Lower leg skin (tissue), 4 donors: ENCODE data around the gene SYNRG. TPM values are rescaled to one million over a fixed set of nuclear protein-coding genes. Genes with fewer than 3 reads are reported as not detected.

ENCODE experiments used
- DNase-seq, 2 donors: peaks; one replicate each; pipeline ENCODE4 v3.0.0-alpha.2; 2019; ENCODE audit warnings: low spot score in 2 of 2
- H3K4me3 ChIP-seq: fragments of 200-600 bp; sonication (generic); 2 replicates; pipeline ENCODE4 v1.5.1; 2017; ENCODE audit warnings: mild to moderate bottlenecking, low read depth; ENCODE audit not compliant: poor library complexity, severe bottlenecking
- CTCF ChIP-seq, 3 donors: fragments of 450-650 bp; IDR thresholded peaks; one replicate each; pipeline ENCODE4 v1.5.1; 2016; ENCODE audit warnings: antibody characterized with exemption in 3 of 3, mild to moderate bottlenecking in 3 of 3, moderate library complexity in 2 of 3
- POLR2A ChIP-seq, 2 donors: fragments of 450-650 bp; IDR thresholded peaks; one replicate each; pipeline ENCODE4 v1.6.1; 2016 to 2017; ENCODE audit warnings: antibody characterized with exemption in 2 of 2, mild to moderate bottlenecking in 1 of 2, moderate library complexity in 1 of 2
- WGBS, 2 donors: methylation state at CpG; one replicate each; pipeline ENCODE4 v1.1.5; 2018; 5-methylcytosine and 5-hydroxymethylcytosine counted together
- intact Hi-C: fragments of 100-400 bp; cut with DNase I; formaldehyde crosslinking; loops from one replicate; pipeline ENCODE4 v1.15.0; 2023; ENCODE audit warnings: low total_unique reads
- total RNA-seq, 4 donors: library from RNA; depleted of rRNA; stranded (reverse); fragments of >200 nt; gene quantifications; one replicate each; pipeline ENCODE4 v1.1.0, GENCODE V29; 2016

Gene SYNRG
- total RNA-seq, 4 donors from 2014 or later, result 23.3 to 40.7 (median 24.5) TPM

- DNase-seq, result no peak
- intact Hi-C loops, result no loop called here
- WGBS, 2 donors, result 82 to 84% methylated on average over 6 of the region's 6 CpGs
- H3K4me3 ChIP-seq, result no peak overlapping the region
- TF ChIP-seq CTCF (IDR thresholded peaks at IDR 0.05) (no peak), POLR2A (IDR thresholded peaks at IDR 0.05) (no peak)
Measured at GRCh38 chr17:37592291-37592690, 16.9 kb downstream of the SYNRG start.

- H3K4me3 ChIP-seq, result no peak overlapping the region
- TF ChIP-seq POLR2A (IDR thresholded peaks at IDR 0.05) (no peak), CTCF (IDR thresholded peaks at IDR 0.05) (no peak)
- intact Hi-C loops, result no loop called here
- 90 to 91% methylated on average over 3 of the region's 3 CpGs for whole genome bisulfite sequencing, 2 donors
- DNase-seq, result no peak
Measured at GRCh38 chr17:37585066-37585465, 24.2 kb downstream of the SYNRG start.

- intact Hi-C loops, result no loop called here
- no peak for DNase-seq
- no peak overlapping the region for H3K4me3 ChIP-seq
- 96 to 97% methylated on average over 3 of the region's 3 CpGs for WGBS, 2 donors
- TF ChIP-seq CTCF (IDR thresholded peaks at IDR 0.05) (no peak), POLR2A (IDR thresholded peaks at IDR 0.05) (no peak)
Measured at GRCh38 chr17:37576281-37576680, 32.9 kb downstream of the SYNRG start.

GRCh38 chr17:37574427-37574826, 34.8 kb downstream of the SYNRG start:
- TF ChIP-seq CTCF (IDR thresholded peaks at IDR 0.05) (no peak), POLR2A (IDR thresholded peaks at IDR 0.05) (no peak)
- WGBS, 2 donors, result 85 to 94% methylated on average over 2 of the region's 2 CpGs
- no peak for DNase-seq
- intact Hi-C loops, result no loop called here
- no peak overlapping the region for H3K4me3 ChIP-seq

GRCh38 chr17:37571674-37572073, 37.5 kb downstream of the SYNRG start:
- no peak for DNase-seq
- H3K4me3 ChIP-seq, result no peak overlapping the region
- TF ChIP-seq POLR2A (IDR thresholded peaks at IDR 0.05), result no peak
- no peak for TF ChIP-seq CTCF (IDR thresholded peaks at IDR 0.05)
- intact Hi-C loops, result no loop called here
- whole genome bisulfite sequencing, 2 donors, result 79 to 80% methylated on average over 3 of the region's 3 CpGs

GRCh38 chr17:37570527-37571093, 38.6 kb downstream of the SYNRG start:
- no peak for DNase-seq
- TF ChIP-seq CTCF (IDR thresholded peaks at IDR 0.05) (no peak), POLR2A (IDR thresholded peaks at IDR 0.05) (no peak)
- 81 to 85% methylated on average over 8 of the region's 8 CpGs for WGBS, 2 donors
- no peak overlapping the region for H3K4me3 ChIP-seq
- intact Hi-C loops, result no loop called here
